Erythroblast (primary cell): ENCODE measurements around the gene TEX264.

Experiments used
- GATA1 ChIP-seq: IDR thresholded peaks from 2 replicates; pipeline ENCODE4 v1.6.1; 2011; ENCODE audit warnings: low read depth, mild to moderate bottlenecking, control low read depth, low read length, moderate library complexity
- POLR2A ChIP-seq: IDR thresholded peaks from 2 replicates; pipeline ENCODE4 v1.6.1; 2011; ENCODE audit warnings: mild to moderate bottlenecking, low read length

- TF ChIP-seq POLR2A (no peak), GATA1 (no peak)
These were observed 39.7 kb downstream of the TEX264 start for GRCh38 chr3:51710631-51711351.
